GM12891 (cell line): Measurements from ENCODE around the gene NCBP1.

Experiments used
- DNase-seq: peaks from one replicate; pipeline ENCODE4 v3.0.0; 2011; ENCODE audit warnings: low spot score; ENCODE audit not compliant: insufficient read length
- FAIRE-seq: peaks from 2 replicates; lab custom pipeline; 2011; peaks lifted over from hg19 to GRCh38; lab: Jason Lieb, UNC
- PAX5 ChIP-seq: IDR thresholded peaks from 2 replicates; pipeline ENCODE4 v1.6.1; 2011; ENCODE audit warnings: low read length, moderate library complexity, mild to moderate bottlenecking; ENCODE audit not compliant: insufficient read depth, severe bottlenecking
- POLR2A ChIP-seq: IDR thresholded peaks from 2 replicates; pipeline ENCODE4 v1.6.1; 2011; ENCODE audit warnings: low read depth, low read length, control low read depth
- POLR2AphosphoS5 ChIP-seq: IDR thresholded peaks from 2 replicates; pipeline ENCODE4 v1.6.1; 2011; ENCODE audit warnings: low read depth, low read length, control low read depth
- POU2F2 ChIP-seq: IDR thresholded peaks from 2 replicates; pipeline ENCODE4 v1.6.1; 2011; ENCODE audit warnings: low read depth, mild to moderate bottlenecking, control low read depth, low read length, moderate library complexity
- SPI1 ChIP-seq: IDR thresholded peaks from 2 replicates; pipeline ENCODE4 v1.6.1; 2011; ENCODE audit warnings: low read depth, low read length, control low read depth
- TAF1 ChIP-seq: IDR thresholded peaks from 2 replicates; pipeline ENCODE4 v1.6.1; 2011; ENCODE audit warnings: low read depth, low read length, control low read depth

The NCBP1 gene

GRCh38 chr9:97705354-97705950 is 71.8 kb downstream of the NCBP1 start:
- FAIRE-seq (no peak), DNase-seq (no peak)

GRCh38 chr9:97706246-97706645 is 72.6 kb downstream of the NCBP1 start:
- DNase-seq (no peak), FAIRE-seq (no peak)
- no peak for TF ChIP-seq TAF1

More at GRCh38 chr9:97705354-97705950, 71.8 kb downstream of the NCBP1 start:
- no peak for TF ChIP-seq TAF1

- DNase-seq (peak; percentile 48), FAIRE-seq (peak; percentile 54)
- no peak for TF ChIP-seq POLR2AphosphoS5
- no peak for TF ChIP-seq TAF1
- no peak for TF ChIP-seq POLR2A
These were observed 77.0 kb downstream of the NCBP1 start for GRCh38 chr9:97710356-97711222.

- TF ChIP-seq POU2F2 (no peak), PAX5 (no peak), TAF1 (no peak), SPI1 (no peak), POLR2A (no peak), POLR2AphosphoS5 (no peak)
- DNase-seq (no peak), FAIRE-seq (no peak)
These were observed 77.6 kb downstream of the NCBP1 start for GRCh38 chr9:97711223-97711626.

- FAIRE-seq = no peak
- DNase-seq = no peak
- TF ChIP-seq PAX5 = no peak
- no peak for TF ChIP-seq POLR2A
- TF ChIP-seq POU2F2 = no peak
- TF ChIP-seq POLR2AphosphoS5 = no peak
- TF ChIP-seq TAF1 = no peak
- TF ChIP-seq SPI1 = no peak
These were observed 80.8 kb downstream of the NCBP1 start for GRCh38 chr9:97714435-97714834.

- FAIRE-seq (no peak), DNase-seq (no peak)
- TF ChIP-seq TAF1 (no peak), POLR2A (no peak)
These were observed 84.2 kb downstream of the NCBP1 start for GRCh38 chr9:97717866-97718265.

GRCh38 chr9:97721396-97721795 is 87.8 kb downstream of the NCBP1 start:
- FAIRE-seq = no peak
- no peak for TF ChIP-seq POU2F2
- TF ChIP-seq SPI1 = no peak
- TF ChIP-seq POLR2AphosphoS5 = no peak
- DNase-seq = no peak

GRCh38 chr9:97722331-97722730 is 88.7 kb downstream of the NCBP1 start:
- no peak for TF ChIP-seq POU2F2
- TF ChIP-seq PAX5 = no peak
- TF ChIP-seq SPI1 = no peak
- no peak for TF ChIP-seq POLR2AphosphoS5
- no peak for TF ChIP-seq POLR2A
- TF ChIP-seq TAF1 = no peak
- no peak for DNase-seq
- FAIRE-seq = no peak
